Epithelial cell of prostate (primary cell): ENCODE data around the gene PPIP5K1.

Source experiments
- DNase-seq: peaks from one replicate; pipeline ENCODE4 v3.0.0-alpha.2; 2011; ENCODE audit warnings: low read depth, low spot score
- H3K27ac ChIP-seq: fragments of 450-650 bp; 2 replicates; pipeline ENCODE4 v1.5.1; 2017; ENCODE audit warnings: mild to moderate bottlenecking

The PPIP5K1 gene

GRCh38 chr15:43521419-43521818, 68.6 kb downstream of the PPIP5K1 start:
- no peak for DNase-seq
- no peak overlapping the region for H3K27ac ChIP-seq

- H3K27ac ChIP-seq, result no peak overlapping the region
- DNase-seq, result no peak
Observed at GRCh38 chr15:43520138-43520537, 69.9 kb downstream of the PPIP5K1 start.

GRCh38 chr15:43519196-43519595, 70.8 kb downstream of the PPIP5K1 start:
- no peak overlapping the region for H3K27ac ChIP-seq
- DNase-seq, result no peak

DNA sequence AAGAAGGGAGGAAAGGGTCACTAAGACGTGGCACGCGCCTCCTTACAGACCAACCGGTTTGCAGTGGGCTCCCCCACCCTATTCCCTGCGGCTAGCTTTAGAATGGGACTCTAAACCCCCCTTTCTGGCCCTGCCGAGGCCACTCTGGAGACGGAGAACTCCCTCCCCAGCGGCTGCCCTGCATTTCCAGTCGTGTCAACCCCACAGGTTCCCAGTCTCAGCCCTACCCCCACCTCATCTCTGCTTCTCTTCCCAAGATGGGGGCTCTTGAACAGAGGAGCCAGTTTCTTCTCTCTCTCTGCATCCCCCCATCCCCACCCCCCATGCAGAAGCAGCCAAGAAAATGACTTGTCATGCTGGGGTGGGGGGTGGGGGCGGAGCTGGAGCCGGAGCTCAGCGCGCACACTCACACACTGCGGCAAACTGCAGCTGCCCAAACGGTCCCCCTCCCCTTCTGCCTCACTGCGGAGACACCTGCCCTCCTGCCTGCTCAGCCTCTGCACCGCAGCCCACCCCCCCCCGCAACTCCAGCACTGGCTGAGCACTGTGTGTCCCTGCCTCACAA, 71.7 kb downstream of the PPIP5K1 start:
- no peak overlapping the region for H3K27ac ChIP-seq
- no peak for DNase-seq

- no peak within 1 kb of the TSS for H3K27ac ChIP-seq
- DNase-seq, result no peak
Observed at GRCh38 chr15:43517354-43518196, 72.4 kb downstream of the PPIP5K1 start, which contains the start of gene MAP1A. MAP1A (plus strand) TSS chr15:43517608; CDS start chr15:43521474, 3,866 bp downstream.

DNA sequence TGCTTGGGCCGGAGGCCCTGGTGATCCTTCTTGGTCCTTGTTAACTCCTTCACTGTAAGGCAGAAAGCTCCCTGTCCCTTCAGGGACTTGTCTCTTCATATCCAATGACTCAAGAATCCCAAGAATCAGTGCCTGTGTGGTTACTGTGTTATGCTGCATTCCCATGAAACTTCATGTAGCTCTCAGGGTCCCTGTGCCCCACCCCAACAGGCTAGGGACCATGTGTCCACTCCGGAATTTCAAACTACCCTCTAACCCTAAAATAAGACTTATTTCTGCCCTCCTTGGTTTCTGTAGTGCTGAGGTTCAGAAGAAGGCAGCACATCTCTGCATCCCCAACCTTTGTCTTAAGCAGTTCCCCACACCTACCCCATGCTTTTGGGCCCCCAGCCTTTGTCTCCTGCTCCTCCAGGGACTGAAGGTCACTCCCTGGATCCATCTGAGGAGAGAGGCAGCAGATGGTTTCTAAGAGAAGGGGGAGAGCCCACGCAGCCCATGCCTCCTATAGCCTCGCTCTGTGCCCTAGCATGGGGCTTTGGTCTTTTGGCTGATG, 73.1 kb downstream of the PPIP5K1 start:
- DNase-seq, result no peak
- H3K27ac ChIP-seq, result no peak overlapping the region

DNA sequence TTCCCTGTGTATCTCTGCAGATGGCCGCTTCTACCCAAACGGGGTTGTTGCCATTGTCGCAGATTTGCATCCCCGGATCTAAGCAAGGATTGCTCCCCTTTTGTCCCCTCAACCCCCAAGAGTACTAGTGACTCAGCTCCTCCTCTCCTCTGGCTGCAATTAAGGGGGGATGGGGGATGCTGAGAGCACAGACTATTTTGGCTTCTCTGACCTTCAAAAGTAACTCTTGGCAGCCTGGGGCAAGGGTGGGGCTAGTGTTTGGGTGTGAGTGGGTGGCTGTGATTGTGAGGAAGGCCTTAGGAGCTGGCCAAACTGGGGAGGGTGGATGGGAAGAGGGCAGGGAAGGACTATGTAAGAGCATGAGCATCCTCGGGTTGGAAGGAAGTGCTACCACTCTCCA, 73.8 kb downstream of the PPIP5K1 start:
- H3K27ac ChIP-seq, result no peak overlapping the region
- no peak for DNase-seq

- no peak overlapping the region for H3K27ac ChIP-seq
- no peak for DNase-seq
Observed at GRCh38 chr15:43515741-43516140, 74.3 kb downstream of the PPIP5K1 start.

DNA sequence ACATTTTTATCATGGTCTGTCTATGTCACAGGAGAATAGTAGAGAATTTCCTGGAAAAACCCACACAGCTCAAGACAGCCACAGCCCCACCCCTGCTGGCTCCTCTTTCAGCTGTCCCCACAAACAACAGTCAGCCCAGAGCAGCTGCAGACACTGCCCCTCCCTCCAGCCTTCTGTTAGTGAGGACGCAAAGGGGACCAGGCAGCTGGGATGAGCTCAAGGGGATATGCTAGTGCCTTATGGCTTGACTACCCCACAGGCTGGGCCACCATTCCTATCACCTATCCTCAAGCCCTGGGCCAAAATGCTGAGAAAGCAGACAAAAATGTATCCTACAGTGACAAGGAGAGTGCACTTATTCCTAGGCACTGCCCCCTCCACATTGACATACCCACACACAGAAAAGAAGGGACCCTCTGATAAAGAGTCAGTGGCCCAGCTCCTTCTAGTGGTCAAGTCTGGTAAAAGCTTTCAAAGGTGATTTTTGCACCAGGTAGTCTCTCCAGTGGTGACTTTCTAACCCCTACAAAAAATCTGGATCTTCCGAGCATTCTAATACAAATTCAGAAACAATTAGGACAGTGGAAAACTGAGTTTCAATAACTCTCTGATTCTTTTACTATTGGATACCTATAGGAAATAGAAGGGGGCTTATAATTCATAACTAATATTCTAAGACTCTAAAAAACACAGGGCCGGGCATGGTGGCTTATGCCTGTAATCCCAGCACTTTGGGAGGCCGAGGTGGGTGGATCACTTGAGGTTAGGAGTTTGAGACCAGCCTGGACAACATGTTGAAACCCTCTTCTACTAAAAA, 75.6 kb downstream of the PPIP5K1 start:
- no peak overlapping the region for H3K27ac ChIP-seq
- no peak for DNase-seq

GRCh38 chr15:43513550-43513949, 76.5 kb downstream of the PPIP5K1 start:
- no peak overlapping the region for H3K27ac ChIP-seq
- no peak for DNase-seq

- H3K27ac ChIP-seq, result no peak overlapping the region
- DNase-seq, result no peak
Observed at GRCh38 chr15:43511012-43511885, 78.8 kb downstream of the PPIP5K1 start.

- H3K27ac ChIP-seq, result peak overlapping the region; percentile 52
- DNase-seq, result peak; percentile 61
Observed at GRCh38 chr15:43510200-43511011, 79.6 kb downstream of the PPIP5K1 start.

- peak overlapping the region; percentile 52 for H3K27ac ChIP-seq
- DNase-seq, result no peak
Observed at GRCh38 chr15:43509660-43510199, 80.3 kb downstream of the PPIP5K1 start.

DNA sequence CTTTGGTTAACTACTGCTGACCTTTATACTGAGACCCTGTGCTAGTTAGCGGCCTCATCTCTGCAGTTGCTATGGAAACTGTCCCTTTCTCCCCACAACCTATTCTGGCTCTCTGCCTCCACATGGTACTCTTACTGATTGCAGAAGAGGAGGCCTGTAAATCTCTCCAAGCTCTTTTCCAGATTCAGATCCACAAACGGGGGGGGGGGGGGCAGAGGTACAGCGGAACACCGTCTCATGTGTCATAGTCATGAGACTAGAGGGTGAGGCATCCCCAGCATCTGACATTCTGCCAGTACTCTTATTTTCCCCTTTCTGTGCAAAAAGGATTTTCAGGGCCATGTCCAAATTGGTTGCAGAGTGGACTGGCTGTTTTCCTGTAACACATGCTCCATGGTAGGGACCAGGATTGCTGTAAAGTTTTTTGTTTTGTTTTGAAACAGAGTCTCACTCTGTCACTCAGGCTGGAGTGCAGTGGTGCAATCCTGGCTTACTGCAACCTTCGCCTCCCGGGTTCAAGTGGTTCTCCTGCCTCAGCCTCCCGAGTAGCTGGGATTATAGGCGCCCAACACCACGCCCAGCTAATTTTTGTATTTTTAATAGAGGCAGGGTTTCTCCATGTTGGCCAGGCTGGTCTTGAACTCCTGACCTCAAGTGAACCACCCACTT, 80.9 kb downstream of the PPIP5K1 start:
- no peak for DNase-seq
- H3K27ac ChIP-seq, result peak overlapping the region; percentile 52

GRCh38 chr15:43508421-43508820, 81.6 kb downstream of the PPIP5K1 start:
- no peak overlapping the region for H3K27ac ChIP-seq
- DNase-seq, result no peak

DNA sequence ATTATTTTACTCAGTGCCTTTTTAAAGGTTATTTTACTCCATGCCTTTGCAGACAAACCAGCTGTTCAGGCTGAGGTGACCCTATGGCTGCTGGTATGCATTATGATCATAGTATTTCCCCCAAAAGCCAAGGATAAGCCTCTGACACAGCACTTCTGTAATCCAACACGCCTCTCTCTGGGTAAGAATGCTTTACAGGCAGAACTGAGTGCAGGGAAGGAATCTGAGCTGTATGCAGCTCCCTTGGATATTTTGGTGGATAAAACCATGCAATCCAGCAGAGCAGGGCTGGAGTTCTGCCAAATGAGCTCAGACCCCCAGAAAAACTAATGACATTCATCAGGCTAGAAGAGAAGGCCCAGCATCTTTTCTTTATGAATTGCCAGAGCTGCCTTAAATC, 84.3 kb downstream of the PPIP5K1 start:
- H3K27ac ChIP-seq, result no peak overlapping the region
- DNase-seq, result no peak

- no peak overlapping the region for H3K27ac ChIP-seq
- DNase-seq, result no peak
Observed at GRCh38 chr15:43499635-43500034, 90.4 kb downstream of the PPIP5K1 start.

- no peak for DNase-seq
- H3K27ac ChIP-seq, result no peak overlapping the region
Observed at GRCh38 chr15:43498990-43499389, 91.0 kb downstream of the PPIP5K1 start.
